Peyer's patch (tissue), 4 donors: ENCODE measurements around the gene NPEPL1. TPM values are rescaled to one million over a fixed set of nuclear protein-coding genes. Genes with fewer than 3 reads are reported as not detected.
"Not testable (repeated sequence)": the region's sequence is repeated elsewhere in the genome, so short reads cannot be mapped to it uniquely, and the experiment has no call there.

Experiments
- DNase-seq, 3 donors: peaks; one replicate each; pipeline ENCODE4 v3.0.0-alpha.2; 2017 to 2019
- H3K27ac ChIP-seq, 4 donors: fragments of 200-600 bp; sonication (generic); one replicate each; pipeline ENCODE4 v1.5.1; 2016 to 2019
- H3K27me3 ChIP-seq, 2 donors: fragments of 200-600 bp; sonication (generic); one replicate each; pipeline ENCODE4 v1.5.1; 2019
- H3K36me3 ChIP-seq, 3 donors: fragments of 200-600 bp; sonication (generic); one replicate each; pipeline ENCODE4 v1.5.1; 2016 to 2019
- H3K4me1 ChIP-seq, 4 donors: fragments of 200-600 bp; sonication (generic); one replicate each; pipeline ENCODE4 v1.5.1; 2016 to 2019
- H3K4me3 ChIP-seq, 4 donors: fragments of 200-600 bp; sonication (generic); 1 replicate in 3 of 4; 2 replicates in 1 of 4; pipeline ENCODE4 v1.5.1; 2016 to 2019; ENCODE audit warnings: mild to moderate bottlenecking in 1 of 4
- H3K9me3 ChIP-seq, 4 donors: fragments of 200-600 bp; sonication (generic); one replicate each; pipeline ENCODE4 v1.5.1; 2016 to 2019; ENCODE audit warnings: mild to moderate bottlenecking in 1 of 4
- CTCF ChIP-seq, 6 experiments: fragments of 450-650 bp in 4 of 6; fragments of 200-600 bp in 2 of 6; sonication (generic) in 1 of 6; IDR thresholded peaks; one replicate each; pipeline ENCODE4 v1.5.1; 2017 to 2019; ENCODE audit warnings: antibody characterized with exemption in 6 of 6, mild to moderate bottlenecking in 3 of 6, moderate library complexity in 1 of 6
- POLR2A ChIP-seq, 2 donors: fragments of 450-650 bp; IDR thresholded peaks; one replicate each; pipeline ENCODE4 v1.5.1; 2017; ENCODE audit warnings: antibody characterized with exemption in 2 of 2, mild to moderate bottlenecking in 2 of 2, moderate library complexity in 2 of 2
- total RNA-seq, 4 donors: library from RNA; depleted of rRNA; stranded (reverse); fragments of >200 nt; gene quantifications; one replicate each; pipeline ENCODE4 v1.1.0, GENCODE V29; 2016

NPEPL1 gene
- total RNA-seq, 4 donors from 2014 or later, result 36.3 to 80.4 (median 63.0) TPM

- Histone ChIP-seq H3K4me1 (no peaks in the 10 kb centered on the region), H3K36me3 (no peaks in the 10 kb centered on the region), H3K4me3 (no peak overlapping the region), H3K27ac (no peak overlapping the region), H3K27me3 (no peaks in the 10 kb centered on the region), H3K9me3 (no peaks in the 10 kb centered on the region)
- DNase-seq, result no peak
- TF ChIP-seq POLR2A (IDR thresholded peaks at IDR 0.05) (no peak), CTCF (IDR thresholded peaks at IDR 0.05) (no peak)
These were observed 61.4 kb downstream of the NPEPL1 start for GRCh38 chr20:58753922-58754551.

GRCh38 chr20:58754584-58754983 is 62.0 kb downstream of the NPEPL1 start:
- TF ChIP-seq CTCF (IDR thresholded peaks at IDR 0.05) (no peak), POLR2A (IDR thresholded peaks at IDR 0.05) (no peak)
- DNase-seq, result no peak

GRCh38 chr20:58755062-58755697 is 62.6 kb downstream of the NPEPL1 start:
- Histone ChIP-seq H3K36me3 (no peaks in the 10 kb centered on the region), H3K4me3 (no peak overlapping the region), H3K27ac (no peak overlapping the region), H3K27me3 (no peaks in the 10 kb centered on the region), H3K4me1 (no peaks in the 10 kb centered on the region), H3K9me3 (no peaks in the 10 kb centered on the region)
- no peak for DNase-seq
- TF ChIP-seq POLR2A (IDR thresholded peaks at IDR 0.05) (no peak), CTCF (IDR thresholded peaks at IDR 0.05) (no peak)

More at GRCh38 chr20:58754584-58754983, 62.0 kb downstream of the NPEPL1 start:
- H3K4me1 ChIP-seq, result no peaks in the 10 kb centered on the region
- no peaks in the 10 kb centered on the region for H3K9me3 ChIP-seq
- no peak overlapping the region for H3K4me3 ChIP-seq
- H3K36me3 ChIP-seq, result no peaks in the 10 kb centered on the region
- no peaks in the 10 kb centered on the region for H3K27me3 ChIP-seq
- H3K27ac ChIP-seq, result no peak overlapping the region

GRCh38 chr20:58755766-58756449 is 63.3 kb downstream of the NPEPL1 start:
- Histone ChIP-seq H3K27ac (no peak overlapping the region), H3K27me3 (no peaks in the 10 kb centered on the region), H3K9me3 (no peaks in the 10 kb centered on the region), H3K4me1 (no peaks in the 10 kb centered on the region), H3K36me3 (no peaks in the 10 kb centered on the region), H3K4me3 (no peak overlapping the region)
- DNase-seq, result no peak
- TF ChIP-seq CTCF (IDR thresholded peaks at IDR 0.05), result no peak
- TF ChIP-seq POLR2A (IDR thresholded peaks at IDR 0.05), result no peak

- TF ChIP-seq CTCF (IDR thresholded peaks at IDR 0.05) (no peak), POLR2A (IDR thresholded peaks at IDR 0.05) (no peak)
- no peak overlapping the region for H3K4me3 ChIP-seq
These were observed 63.8 kb downstream of the NPEPL1 start for GRCh38 chr20:58756450-58756775.

GRCh38 chr20:58757647-58758046 is 65.0 kb downstream of the NPEPL1 start:
- H3K36me3 ChIP-seq, H3K27ac ChIP-seq, DNase-seq, H3K9me3 ChIP-seq, H3K27me3 ChIP-seq, H3K4me3 ChIP-seq, H3K4me1 ChIP-seq: not testable (repeated sequence)

More at GRCh38 chr20:58756450-58756775, 63.8 kb downstream of the NPEPL1 start:
- no peak for DNase-seq
- Histone ChIP-seq H3K9me3 (no peaks in the 10 kb centered on the region), H3K36me3 (no peaks in the 10 kb centered on the region), H3K4me1 (no peaks in the 10 kb centered on the region), H3K27me3 (no peaks in the 10 kb centered on the region), H3K27ac (no peak overlapping the region)
